IMR-90 (cell line): ENCODE data around the gene DTNA. TPM values are rescaled to one million over a fixed set of nuclear protein-coding genes. Genes with fewer than 3 reads are reported as not detected.

ENCODE experiments used
- ATAC-seq: fragments of 200-7000 bp; cut with Tn5 transposase; 2 replicates; pipeline ENCODE4 v1.9.1; 2020; ENCODE audit warnings: low read depth, mild to moderate bottlenecking, moderate library complexity
- BruUV-seq: library from RNA; stranded (reverse); fragments of 400-500 nt; replicated peaks from 2 replicates; lab custom pipeline; 2021; lab: Mats Ljungman, UMichigan
- CTCF ChIA-PET: fragments of 300-600 bp; formaldehyde crosslinking; extraction: SDS; loops from one replicate; lab custom pipeline; 2021; ENCODE audit warnings: antibody characterized with exemption; lab: Yijun Ruan, JAX
- POLR2A ChIA-PET: fragments of 300-600 bp; sonication (Branson Sonifier 250); formaldehyde crosslinking; loops from one replicate; lab custom pipeline; 2022; ENCODE audit warnings: antibody characterized with exemption; ENCODE audit not compliant: unreplicated experiment; lab: Charles Lee
- DNase-seq: peaks from one replicate; pipeline ENCODE4 v3.0.0; 2013
- H2AFZ ChIP-seq: replicated peaks from 2 replicates; pipeline ENCODE3; 2013; ENCODE audit warnings: low read length, mild to moderate bottlenecking; ENCODE audit not compliant: poor library complexity
- H2AK5ac ChIP-seq: 2 replicates; pipeline ENCODE4 v1.6.1; 2013; ENCODE audit warnings: low read depth, low read length, inconsistent platforms
- H2AK9ac ChIP-seq: replicated peaks from 2 replicates; pipeline ENCODE3; 2013; ENCODE audit warnings: mild to moderate bottlenecking, low read depth, low read length, moderate library complexity; ENCODE audit not compliant: poor library complexity
- H2BK120ac ChIP-seq: 2 replicates; pipeline ENCODE4 v1.6.1; 2013; ENCODE audit warnings: low read depth, low read length, inconsistent platforms
- H2BK15ac ChIP-seq: 3 replicates; pipeline ENCODE4 v1.6.1; 2013; ENCODE audit warnings: low read depth, low read length, inconsistent platforms
- H2BK20ac ChIP-seq: 2 replicates; pipeline ENCODE4 v1.6.1; 2013; ENCODE audit warnings: low read depth, mild to moderate bottlenecking, inconsistent platforms, low read length, moderate library complexity
- H2BK5ac ChIP-seq: 2 replicates; pipeline ENCODE4 v1.6.1; 2013; ENCODE audit warnings: mild to moderate bottlenecking, low read depth, low read length, inconsistent platforms; ENCODE audit not compliant: poor library complexity, severe bottlenecking
- H3K14ac ChIP-seq: replicated peaks from 2 replicates; pipeline ENCODE4 v1.6.1; 2013; ENCODE audit warnings: low read depth, low read length, inconsistent platforms
- H3K18ac ChIP-seq: 2 replicates; pipeline ENCODE4 v1.6.1; 2013; ENCODE audit warnings: low read depth, low read length, control low read depth
- H3K23ac ChIP-seq: 2 replicates; pipeline ENCODE4 v1.6.1; 2013; ENCODE audit warnings: low read depth, low read length, inconsistent platforms
- H3K27ac ChIP-seq: 2 replicates; pipeline ENCODE4 v1.5.1; 2013; ENCODE audit warnings: mild to moderate bottlenecking, control low read depth, low read length; ENCODE audit not compliant: insufficient read depth
- H3K27me3 ChIP-seq: 2 replicates; pipeline ENCODE4 v1.6.1; 2013; ENCODE audit warnings: low read length; ENCODE audit not compliant: control insufficient read depth, insufficient read depth
- H3K36me3 ChIP-seq: 2 replicates; pipeline ENCODE4 v1.6.1; 2013; ENCODE audit warnings: low read length, mixed read lengths; ENCODE audit not compliant: control insufficient read depth, insufficient read depth
- H3K4ac ChIP-seq: 2 replicates; pipeline ENCODE4 v1.6.1; 2013; ENCODE audit warnings: low read depth, low read length, inconsistent platforms
- H3K4me1 ChIP-seq: 2 replicates; pipeline ENCODE4 v1.6.1; 2013; ENCODE audit warnings: low read length, mixed read lengths; ENCODE audit not compliant: control insufficient read depth, insufficient read depth
- H3K4me2 ChIP-seq: 2 replicates; pipeline ENCODE4 v1.6.1; 2013; ENCODE audit warnings: low read depth, mild to moderate bottlenecking, control low read depth, low read length, moderate library complexity
- H3K4me3 ChIP-seq: 2 replicates; pipeline ENCODE4 v1.5.1; 2013; ENCODE audit warnings: low read depth, mild to moderate bottlenecking, control low read depth, low read length, moderate library complexity; ENCODE audit not compliant: insufficient read depth
- H3K56ac ChIP-seq: 2 replicates; pipeline ENCODE4 v1.6.1; 2013; ENCODE audit warnings: low read length, inconsistent platforms; ENCODE audit not compliant: insufficient read depth; ENCODE audit errors: extremely low read depth
- H3K79me1 ChIP-seq, 2 experiments: 2 replicates each; pipeline ENCODE4 v1.6.1; 2013; ENCODE audit warnings: low read length in 2 of 2, inconsistent platforms in 1 of 2, low read depth in 1 of 2
- H3K9ac ChIP-seq: 2 replicates; pipeline ENCODE4 v1.6.1; 2013; ENCODE audit warnings: low read depth, low read length, control low read depth
- H3K9me1 ChIP-seq: 2 replicates; pipeline ENCODE4 v1.6.1; 2013; ENCODE audit warnings: low read length, inconsistent platforms; ENCODE audit not compliant: insufficient read depth
- H3K9me3 ChIP-seq: 2 replicates; pipeline ENCODE4 v1.6.1; 2013; ENCODE audit warnings: low read length; ENCODE audit not compliant: control insufficient read depth, insufficient read depth
- H4K20me1 ChIP-seq: 2 replicates; pipeline ENCODE4 v1.6.1; 2013; ENCODE audit warnings: low read length, inconsistent platforms; ENCODE audit not compliant: insufficient read depth
- H4K5ac ChIP-seq: 2 replicates; pipeline ENCODE4 v1.6.1; 2013; ENCODE audit warnings: mild to moderate bottlenecking, low read depth, low read length, control low read depth
- H4K8ac ChIP-seq, 2 experiments: 2 replicates each; pipeline ENCODE4 v1.6.1; 2013; ENCODE audit warnings: low read depth in 2 of 2, low read length in 2 of 2, control low read depth in 1 of 2, inconsistent platforms in 1 of 2
- H4K91ac ChIP-seq: 2 replicates; pipeline ENCODE4 v1.6.1; 2013; ENCODE audit warnings: low read depth, low read length, inconsistent platforms; ENCODE audit not compliant: insufficient read depth
- BHLHE40 ChIP-seq: fragments of 150-350 bp; IDR thresholded peaks from 2 replicates; pipeline ENCODE4 v1.6.1; 2016; ENCODE audit warnings: mild to moderate bottlenecking, low read depth, low read length
- CEBPB ChIP-seq: IDR thresholded peaks from 2 replicates; pipeline ENCODE4 v1.6.1; 2012; ENCODE audit warnings: low read depth, low read length, improper control_type of control experiment
- CHD1 ChIP-seq: IDR thresholded peaks from 2 replicates; pipeline ENCODE4 v1.6.1; 2012; ENCODE audit warnings: low read depth, low read length, improper control_type of control experiment
- FOS ChIP-seq: fragments of 150-350 bp; IDR thresholded peaks from 2 replicates; pipeline ENCODE4 v1.6.1; 2016; ENCODE audit warnings: low read depth, low read length
- MAFK ChIP-seq: IDR thresholded peaks from 2 replicates; pipeline ENCODE4 v1.6.1; 2012; ENCODE audit warnings: low read depth, low read length, improper control_type of control experiment
- MXI1 ChIP-seq: IDR thresholded peaks from 2 replicates; pipeline ENCODE4 v1.6.1; 2012; ENCODE audit warnings: low read depth, mild to moderate bottlenecking, low read length, moderate library complexity, borderline replicate concordance
- NFE2L2 ChIP-seq: fragments of 150-350 bp; IDR thresholded peaks from 2 replicates; pipeline ENCODE4 v1.6.1; 2016; ENCODE audit warnings: low read depth, mild to moderate bottlenecking, low read length
- POLR2A ChIP-seq: IDR thresholded peaks from 2 replicates; pipeline ENCODE4 v1.6.1; 2012; ENCODE audit warnings: mild to moderate bottlenecking, low read depth, low read length
- RAD21 ChIP-seq: IDR thresholded peaks from 2 replicates; pipeline ENCODE4 v1.6.1; 2012; ENCODE audit warnings: low read length, improper control_type of control experiment
- RFX5 ChIP-seq: IDR thresholded peaks from 2 replicates; pipeline ENCODE4 v1.8.0; 2012; ENCODE audit warnings: low read depth, mild to moderate bottlenecking, low read length, moderate library complexity
- SMC3 ChIP-seq: fragments of 150-350 bp; IDR thresholded peaks from 2 replicates; pipeline ENCODE4 v1.6.1; 2016; ENCODE audit warnings: low read depth, mild to moderate bottlenecking, antibody characterized with exemption, low read length, moderate library complexity
- WGBS, 2 experiments: methylation state at CpG; one replicate each; pipeline versions ENCODE4 v1.1.5 to v1.1.7; 2013; ENCODE audit warnings: missing lambda C conversion rate in 2 of 2; ENCODE audit not compliant: insufficient read length in 1 of 2; ENCODE audit errors: extremely low coverage in 2 of 2; 5-methylcytosine and 5-hydroxymethylcytosine counted together
- dilution Hi-C: fragments of 300-500 bp; cut with HindIII; formaldehyde crosslinking; loops from one replicate; pipeline ENCODE4 v1.14.3; 2018; ENCODE audit warnings: low sequenced_read_pairs; ENCODE audit not compliant: unreplicated experiment
- in situ Hi-C: fragments of 300-500 bp; cut with MboI; formaldehyde crosslinking; loops from 3 replicates; pipeline ENCODE4 v1.14.3; 2019; ENCODE audit warnings: low sequenced_read_pairs, inconsistent platforms, mixed read lengths
- intact Hi-C: fragments of 100-400 bp; cut with micrococcal nuclease; formaldehyde crosslinking; loops from 2 replicates; pipeline ENCODE4 v1.10.0; 2022
- polyA plus RNA-seq, 3 experiments: library from polyadenylated mRNA; depleted of rRNA; stranded (reverse); fragments of >200 nt; gene quantifications; 2 replicates each; pipeline ENCODE4 v1.2.3, GENCODE V29; 2012; ENCODE audit warnings: low replicate concordance in 1 of 3
- total RNA-seq: library from RNA; depleted of rRNA; stranded (reverse); fragments of >200 nt; gene quantifications from 2 replicates; pipeline ENCODE4 v1.2.3, GENCODE V29; 2012
- TF ChIP-seq, protein P1 (sequence below): fragments of 150-350 bp; IDR thresholded peaks from 2 replicates; pipeline ENCODE4 v1.6.1; 2017; ENCODE audit warnings: mild to moderate bottlenecking, antibody characterized with exemption, low read length, low read depth
- TF ChIP-seq, protein P2 (sequence below): fragments of 150-350 bp; IDR thresholded peaks from 2 replicates; pipeline ENCODE4 v1.6.1; 2016; ENCODE audit warnings: low read depth, mild to moderate bottlenecking, low read length, moderate library complexity, borderline replicate concordance
- TF ChIP-seq, protein P3 (sequence below): conservative IDR thresholded peaks from 2 replicates; pipeline ENCODE4 v1.5.1; 2012; ENCODE audit warnings: mild to moderate bottlenecking, low read depth, low read length, improper control_type of control experiment

DTNA gene
- total and polyA plus RNA-seq, 2 of the 4 experiments (the other 2 are of a cell fraction) = 9.5 to 10.8 TPM

DNA sequence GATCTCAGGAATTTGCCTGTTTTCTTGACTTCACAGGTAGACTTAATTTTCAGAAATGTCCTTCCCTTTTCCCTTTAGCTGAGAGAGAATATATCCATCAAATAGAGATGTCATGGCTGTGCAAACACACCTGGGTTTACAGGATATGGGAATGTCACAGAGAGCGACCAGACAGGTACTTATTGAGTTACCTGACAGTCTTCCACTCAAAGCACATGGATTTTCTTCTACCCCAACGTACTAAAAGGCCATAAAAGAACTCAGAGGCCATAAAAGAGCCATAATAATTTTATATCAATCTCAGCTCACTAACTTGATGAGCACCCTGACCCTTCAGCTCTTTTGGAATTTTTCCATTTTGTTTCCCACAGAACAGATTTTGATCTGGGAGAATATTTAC lies 5.3 kb upstream of the DTNA start:
- H3K4me1 ChIP-seq = peaks cover 5% of the 10 kb centered on the region
- H3K9me1 ChIP-seq = no peaks in the 10 kb centered on the region
- H2BK120ac ChIP-seq = no peak overlapping the region
- no peak overlapping the region for H3K14ac ChIP-seq
- no peak for ATAC-seq
- no peaks in the 10 kb centered on the region; a peak in 1 of 4 replicates for H3K79me1 ChIP-seq
- H3K4me2 ChIP-seq = no peak overlapping the region
- ChIA-PET POLR2A (no interaction called here), CTCF (no interaction called here)
- no peak overlapping the region for H4K91ac ChIP-seq
- no peak overlapping the region for H3K18ac ChIP-seq
- no peak overlapping the region for H3K56ac ChIP-seq
- no peak overlapping the region for H3K9ac ChIP-seq
- dilution Hi-C loops = no loop called here
- no peak overlapping the region for H3K23ac ChIP-seq
- H2BK20ac ChIP-seq = no peak overlapping the region
- BruUV-seq = no TSS peak
- H2BK15ac ChIP-seq = no peak overlapping the region
- no peaks in the 10 kb centered on the region for H3K27me3 ChIP-seq
- H3K27ac ChIP-seq = no peak overlapping the region
- in situ Hi-C loops = loop anchor here (5.0 kb wide), 1 partner anchor 43 kb away; no protein-coding TSS in a partner anchor
- WGBS, 2 experiments = no CpG with 5 or more reads among the region's 2 CpGs
- no peak overlapping the region for H4K5ac ChIP-seq
- intact Hi-C loops = no loop called here
- H3K9me3 ChIP-seq = no peaks in the 10 kb centered on the region
- H4K20me1 ChIP-seq = no peaks in the 10 kb centered on the region
- no peaks in the 10 kb centered on the region for H3K36me3 ChIP-seq
- H2AFZ ChIP-seq = no peak overlapping the region
- H4K8ac ChIP-seq = no peak overlapping the region
- no peak overlapping the region for H2BK5ac ChIP-seq
- no peak overlapping the region for H3K4ac ChIP-seq
- DNase-seq = no peak
- no peak overlapping the region for H2AK9ac ChIP-seq
- H2AK5ac ChIP-seq = no peak overlapping the region
- H3K4me3 ChIP-seq = no peak overlapping the region
- TF ChIP-seq BHLHE40 = no peak
- TF ChIP-seq POLR2A = no peak
- TF ChIP-seq, protein P1, sequence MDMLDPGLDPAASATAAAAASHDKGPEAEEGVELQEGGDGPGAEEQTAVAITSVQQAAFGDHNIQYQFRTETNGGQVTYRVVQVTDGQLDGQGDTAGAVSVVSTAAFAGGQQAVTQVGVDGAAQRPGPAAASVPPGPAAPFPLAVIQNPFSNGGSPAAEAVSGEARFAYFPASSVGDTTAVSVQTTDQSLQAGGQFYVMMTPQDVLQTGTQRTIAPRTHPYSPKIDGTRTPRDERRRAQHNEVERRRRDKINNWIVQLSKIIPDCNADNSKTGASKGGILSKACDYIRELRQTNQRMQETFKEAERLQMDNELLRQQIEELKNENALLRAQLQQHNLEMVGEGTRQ = no peak
- no peak for TF ChIP-seq CEBPB
- no peak for TF ChIP-seq SMC3
- no peak for TF ChIP-seq RFX5
- no peak for TF ChIP-seq MXI1
- no peak for TF ChIP-seq CHD1
- no peak for TF ChIP-seq MAFK
- TF ChIP-seq, protein P2, sequence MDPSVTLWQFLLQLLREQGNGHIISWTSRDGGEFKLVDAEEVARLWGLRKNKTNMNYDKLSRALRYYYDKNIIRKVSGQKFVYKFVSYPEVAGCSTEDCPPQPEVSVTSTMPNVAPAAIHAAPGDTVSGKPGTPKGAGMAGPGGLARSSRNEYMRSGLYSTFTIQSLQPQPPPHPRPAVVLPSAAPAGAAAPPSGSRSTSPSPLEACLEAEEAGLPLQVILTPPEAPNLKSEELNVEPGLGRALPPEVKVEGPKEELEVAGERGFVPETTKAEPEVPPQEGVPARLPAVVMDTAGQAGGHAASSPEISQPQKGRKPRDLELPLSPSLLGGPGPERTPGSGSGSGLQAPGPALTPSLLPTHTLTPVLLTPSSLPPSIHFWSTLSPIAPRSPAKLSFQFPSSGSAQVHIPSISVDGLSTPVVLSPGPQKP = no peak
- TF ChIP-seq FOS = no peak
- TF ChIP-seq NFE2L2 = no peak
- no peak for TF ChIP-seq RAD21
- TF ChIP-seq, protein P3, sequence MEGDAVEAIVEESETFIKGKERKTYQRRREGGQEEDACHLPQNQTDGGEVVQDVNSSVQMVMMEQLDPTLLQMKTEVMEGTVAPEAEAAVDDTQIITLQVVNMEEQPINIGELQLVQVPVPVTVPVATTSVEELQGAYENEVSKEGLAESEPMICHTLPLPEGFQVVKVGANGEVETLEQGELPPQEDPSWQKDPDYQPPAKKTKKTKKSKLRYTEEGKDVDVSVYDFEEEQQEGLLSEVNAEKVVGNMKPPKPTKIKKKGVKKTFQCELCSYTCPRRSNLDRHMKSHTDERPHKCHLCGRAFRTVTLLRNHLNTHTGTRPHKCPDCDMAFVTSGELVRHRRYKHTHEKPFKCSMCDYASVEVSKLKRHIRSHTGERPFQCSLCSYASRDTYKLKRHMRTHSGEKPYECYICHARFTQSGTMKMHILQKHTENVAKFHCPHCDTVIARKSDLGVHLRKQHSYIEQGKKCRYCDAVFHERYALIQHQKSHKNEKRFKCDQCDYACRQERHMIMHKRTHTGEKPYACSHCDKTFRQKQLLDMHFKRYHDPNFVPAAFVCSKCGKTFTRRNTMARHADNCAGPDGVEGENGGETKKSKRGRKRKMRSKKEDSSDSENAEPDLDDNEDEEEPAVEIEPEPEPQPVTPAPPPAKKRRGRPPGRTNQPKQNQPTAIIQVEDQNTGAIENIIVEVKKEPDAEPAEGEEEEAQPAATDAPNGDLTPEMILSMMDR = no peak
